HEK293 (cell line): ENCODE results near the gene KIF14.

ENCODE experiments used
- BCL11A ChIP-seq: fragments of 450-650 bp; formaldehyde crosslinking; IDR thresholded peaks from 2 replicates; pipeline ENCODE4 v1.5.1; 2016; ENCODE audit warnings: low read depth, missing biosample characterization, missing genetic modification characterization
- GLIS2 ChIP-seq: fragments of 450-650 bp; formaldehyde crosslinking; IDR thresholded peaks from 2 replicates; pipeline ENCODE4 v1.5.1; 2016; ENCODE audit warnings: missing biosample characterization, missing genetic modification characterization
- HOXD13 ChIP-seq: sonication (generic); formaldehyde crosslinking; IDR thresholded peaks from 2 replicates; pipeline ENCODE4 v1.8.0; 2022; ENCODE audit warnings: missing genetic modification reagents, borderline replicate concordance
- KLF1 ChIP-seq: fragments of 450-650 bp; formaldehyde crosslinking; IDR thresholded peaks from 2 replicates; pipeline ENCODE4 v1.5.1; 2016; ENCODE audit warnings: missing biosample characterization, missing genetic modification characterization
- MZF1 ChIP-seq: fragments of 450-650 bp; formaldehyde crosslinking; IDR thresholded peaks from 2 replicates; pipeline ENCODE4 v1.5.1; 2017; ENCODE audit warnings: missing biosample characterization, missing genetic modification characterization, borderline replicate concordance
- PRDM1 ChIP-seq: fragments of 450-650 bp; formaldehyde crosslinking; IDR thresholded peaks from 2 replicates; pipeline ENCODE4; 2016; ENCODE audit warnings: missing biosample characterization, missing genetic modification characterization
- REPIN1 ChIP-seq: fragments of 450-650 bp; formaldehyde crosslinking; IDR thresholded peaks from 2 replicates; pipeline ENCODE4 v1.5.1; 2017; ENCODE audit warnings: missing biosample characterization, missing genetic modification characterization, low read depth
- SP3 ChIP-seq: fragments of 450-650 bp; formaldehyde crosslinking; IDR thresholded peaks from 2 replicates; pipeline ENCODE4 v1.5.1; 2016; ENCODE audit warnings: missing biosample characterization, missing genetic modification characterization
- TRIM28 ChIP-seq: IDR thresholded peaks from 2 replicates; pipeline ENCODE4 v1.6.1; 2011; ENCODE audit warnings: low read length, control low read depth, borderline replicate concordance
- YY1 ChIP-seq: fragments of 450-650 bp; formaldehyde crosslinking; IDR thresholded peaks from 2 replicates; pipeline ENCODE4 v1.5.1; 2018; ENCODE audit warnings: missing biosample characterization, missing genetic modification characterization
- YY2 ChIP-seq: fragments of 450-650 bp; formaldehyde crosslinking; IDR thresholded peaks from 2 replicates; pipeline ENCODE4 v1.5.1; 2016; ENCODE audit warnings: missing biosample characterization, missing genetic modification characterization
- ZBTB21 ChIP-seq: fragments of 450-650 bp; formaldehyde crosslinking; IDR thresholded peaks from 2 replicates; pipeline ENCODE4 v1.5.1; 2017; ENCODE audit warnings: missing biosample characterization, missing genetic modification characterization
- ZIC2 ChIP-seq: fragments of 450-650 bp; formaldehyde crosslinking; IDR thresholded peaks from 2 replicates; pipeline ENCODE4 v1.5.1; 2016; ENCODE audit warnings: missing biosample characterization, missing genetic modification characterization
- ZNF16 ChIP-seq: fragments of 450-650 bp; formaldehyde crosslinking; IDR thresholded peaks from 2 replicates; pipeline ENCODE4 v1.5.1; 2016; ENCODE audit warnings: low read depth, missing biosample characterization, missing genetic modification characterization
- ZNF2 ChIP-seq: fragments of 450-650 bp; formaldehyde crosslinking; IDR thresholded peaks from 2 replicates; pipeline ENCODE4 v1.5.1; 2016; ENCODE audit warnings: missing biosample characterization, missing genetic modification characterization
- ZNF202 ChIP-seq: fragments of 450-650 bp; formaldehyde crosslinking; IDR thresholded peaks from 2 replicates; pipeline ENCODE4 v1.5.1; 2016; ENCODE audit warnings: missing biosample characterization, missing genetic modification characterization, borderline replicate concordance
- ZNF211 ChIP-seq: fragments of 450-650 bp; formaldehyde crosslinking; IDR thresholded peaks from 2 replicates; pipeline ENCODE4 v1.5.1; 2016; ENCODE audit warnings: low read depth, missing biosample characterization, missing genetic modification characterization
- ZNF24 ChIP-seq: fragments of 450-650 bp; formaldehyde crosslinking; IDR thresholded peaks from 2 replicates; pipeline ENCODE4 v1.5.1; 2016; ENCODE audit warnings: missing biosample characterization, missing genetic modification characterization
- ZNF311 ChIP-seq: fragments of 450-650 bp; formaldehyde crosslinking; IDR thresholded peaks from 2 replicates; pipeline ENCODE4 v1.5.1; 2017; ENCODE audit warnings: missing biosample characterization, missing genetic modification characterization, borderline replicate concordance
- ZNF324 ChIP-seq: fragments of 450-650 bp; formaldehyde crosslinking; IDR thresholded peaks from 2 replicates; pipeline ENCODE4 v1.5.1; 2016; ENCODE audit warnings: missing biosample characterization, missing genetic modification characterization
- ZNF341 ChIP-seq: fragments of 450-650 bp; formaldehyde crosslinking; IDR thresholded peaks from 2 replicates; pipeline ENCODE4; 2016; ENCODE audit warnings: low read depth, missing biosample characterization, missing genetic modification characterization
- ZNF354C ChIP-seq: fragments of 450-650 bp; formaldehyde crosslinking; IDR thresholded peaks from 2 replicates; pipeline ENCODE4 v1.5.1; 2016; ENCODE audit warnings: missing biosample characterization, missing genetic modification characterization, low read depth, borderline replicate concordance
- ZNF423 ChIP-seq: fragments of 450-650 bp; formaldehyde crosslinking; IDR thresholded peaks from 2 replicates; pipeline ENCODE4 v1.5.1; 2016; ENCODE audit warnings: missing biosample characterization, missing genetic modification characterization
- ZNF501 ChIP-seq: fragments of 450-650 bp; formaldehyde crosslinking; IDR thresholded peaks from 2 replicates; pipeline ENCODE4 v1.5.1; 2016; ENCODE audit warnings: missing biosample characterization, missing genetic modification characterization
- ZNF521 ChIP-seq: fragments of 450-650 bp; formaldehyde crosslinking; IDR thresholded peaks from 2 replicates; pipeline ENCODE4 v1.5.1; 2017; ENCODE audit warnings: missing biosample characterization, mild to moderate bottlenecking, missing genetic modification characterization
- ZNF792 ChIP-seq: fragments of 450-650 bp; formaldehyde crosslinking; IDR thresholded peaks from 2 replicates; pipeline ENCODE4 v1.5.1; 2016; ENCODE audit warnings: missing biosample characterization, missing genetic modification characterization
- TF ChIP-seq, protein P1 (sequence below): fragments of 450-650 bp; formaldehyde crosslinking; IDR thresholded peaks from 2 replicates; pipeline ENCODE4 v1.5.1; 2016; ENCODE audit warnings: missing biosample characterization, missing genetic modification characterization
- TF ChIP-seq, protein P2 (sequence below): fragments of 450-650 bp; formaldehyde crosslinking; IDR thresholded peaks from 2 replicates; pipeline ENCODE4 v1.5.1; 2016; ENCODE audit warnings: missing biosample characterization, missing genetic modification characterization
- TF ChIP-seq, protein P3 (sequence below): fragments of 450-650 bp; formaldehyde crosslinking; conservative IDR thresholded peaks from 2 replicates; pipeline ENCODE4 v1.5.1; 2016; ENCODE audit warnings: low read depth, missing biosample characterization, missing genetic modification characterization
- TF ChIP-seq, protein P4 (sequence below): fragments of 450-650 bp; formaldehyde crosslinking; IDR thresholded peaks from 2 replicates; pipeline ENCODE4 v1.5.1; 2016; ENCODE audit warnings: missing biosample characterization, missing genetic modification characterization

KIF14 gene

DNA sequence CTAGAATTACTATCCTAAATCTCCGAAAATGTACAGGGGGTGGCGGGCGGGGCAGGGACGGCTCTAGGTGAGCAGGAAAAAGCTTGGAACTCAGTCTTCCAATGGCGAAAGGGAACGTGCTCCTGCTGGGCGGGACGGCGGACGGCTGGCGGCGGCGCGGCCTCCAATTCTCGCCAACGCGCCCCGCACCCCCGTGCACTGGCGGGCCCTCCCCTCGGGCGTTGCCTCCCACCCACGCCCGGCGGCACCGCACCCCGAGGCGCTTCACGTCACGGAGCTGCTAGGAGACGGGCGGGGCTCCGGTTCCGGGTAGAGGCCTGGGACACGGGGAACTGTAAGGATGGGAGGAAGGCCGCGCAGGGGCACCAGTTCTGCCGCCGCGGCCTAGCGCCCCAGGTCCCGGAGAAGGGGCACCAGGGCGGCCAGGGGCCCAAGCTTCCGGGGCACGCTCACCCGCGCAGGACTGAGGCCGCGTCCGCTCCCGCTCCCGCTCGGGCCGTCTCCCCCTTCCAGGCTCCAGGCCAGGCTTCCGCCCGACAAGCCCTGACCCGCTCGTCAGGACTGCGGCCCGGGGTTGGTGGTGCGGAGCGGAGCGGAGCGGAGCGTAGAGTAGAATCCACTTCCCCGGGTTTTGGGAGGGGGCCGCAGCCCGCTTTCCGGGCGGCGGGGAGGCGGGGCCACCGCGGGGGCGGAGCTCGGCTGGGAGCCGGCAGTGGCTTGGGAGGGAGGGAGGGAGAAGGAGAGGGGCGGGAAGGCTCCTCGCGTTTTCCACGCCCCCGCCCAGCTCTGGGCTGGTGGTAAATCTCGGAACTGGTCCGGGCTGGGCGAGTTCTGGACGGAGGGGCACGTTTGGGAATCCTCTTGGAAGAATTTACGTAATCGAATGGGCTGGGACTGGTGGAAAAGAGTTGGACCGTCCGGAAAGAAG, 49.0 kb upstream of the KIF14 start, which contains the start of gene DDX59 (continued):
- TF ChIP-seq ZNF311 (tag by site-specific recombination) (no peak), ZBTB21 (peak; percentile 35; the same call in 1 of the 2 replicates), ZNF2 (tag by site-specific recombination) (peak; percentile 94), ZIC2 (peak; percentile 50), ZNF521 (tag by site-specific recombination) (no peak), ZNF24 (tag by site-specific recombination) (0 out of 2 replicates have a peak, but pooled peaks have one; percentile 41), ZNF202 (tag by site-specific recombination) (no peak), ZNF16 (no peak), ZNF501 (peak; percentile 97), HOXD13 (peak; percentile 43; the same call in 1 of the 2 replicates), ZNF354C (tag by site-specific recombination) (no peak), GLIS2 (tag by site-specific recombination) (peak; percentile 98), ZNF423 (tag by site-specific recombination) (peak; percentile 98), ZNF211 (tag by site-specific recombination) (no peak), PRDM1 (tag by site-specific recombination) (peak; percentile 56; the same call in 1 of the 2 replicates), SP3 (tag by site-specific recombination) (peak; percentile 93), TRIM28 (no peak), ZNF341 (tag by site-specific recombination) (peak; percentile 51), ZNF792 (tag by site-specific recombination) (peak; percentile 73; the same call in 1 of the 2 replicates), MZF1 (peak; percentile 80), ZNF324 (tag by site-specific recombination) (peak; percentile 92), BCL11A (tag by site-specific recombination) (peak; percentile 27; the same call in 1 of the 2 replicates), YY1 (tag by site-specific recombination) (peak; percentile 53), REPIN1 (tag by site-specific recombination) (peak; percentile 67; the same call in 1 of the 2 replicates), YY2 (tag by site-specific recombination) (peak; percentile 21; the same call in 1 of the 2 replicates), KLF1 (peak; percentile 93)
- TF ChIP-seq, protein P1, sequence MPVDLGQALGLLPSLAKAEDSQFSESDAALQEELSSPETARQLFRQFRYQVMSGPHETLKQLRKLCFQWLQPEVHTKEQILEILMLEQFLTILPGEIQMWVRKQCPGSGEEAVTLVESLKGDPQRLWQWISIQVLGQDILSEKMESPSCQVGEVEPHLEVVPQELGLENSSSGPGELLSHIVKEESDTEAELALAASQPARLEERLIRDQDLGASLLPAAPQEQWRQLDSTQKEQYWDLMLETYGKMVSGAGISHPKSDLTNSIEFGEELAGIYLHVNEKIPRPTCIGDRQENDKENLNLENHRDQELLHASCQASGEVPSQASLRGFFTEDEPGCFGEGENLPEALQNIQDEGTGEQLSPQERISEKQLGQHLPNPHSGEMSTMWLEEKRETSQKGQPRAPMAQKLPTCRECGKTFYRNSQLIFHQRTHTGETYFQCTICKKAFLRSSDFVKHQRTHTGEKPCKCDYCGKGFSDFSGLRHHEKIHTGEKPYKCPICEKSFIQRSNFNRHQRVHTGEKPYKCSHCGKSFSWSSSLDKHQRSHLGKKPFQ (tag by site-specific recombination), result peak; percentile 65; the same call in 1 of the 2 replicates
- TF ChIP-seq, protein P2, sequence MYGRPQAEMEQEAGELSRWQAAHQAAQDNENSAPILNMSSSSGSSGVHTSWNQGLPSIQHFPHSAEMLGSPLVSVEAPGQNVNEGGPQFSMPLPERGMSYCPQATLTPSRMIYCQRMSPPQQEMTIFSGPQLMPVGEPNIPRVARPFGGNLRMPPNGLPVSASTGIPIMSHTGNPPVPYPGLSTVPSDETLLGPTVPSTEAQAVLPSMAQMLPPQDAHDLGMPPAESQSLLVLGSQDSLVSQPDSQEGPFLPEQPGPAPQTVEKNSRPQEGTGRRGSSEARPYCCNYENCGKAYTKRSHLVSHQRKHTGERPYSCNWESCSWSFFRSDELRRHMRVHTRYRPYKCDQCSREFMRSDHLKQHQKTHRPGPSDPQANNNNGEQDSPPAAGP (tag by site-specific recombination), result peak; percentile 88
- TF ChIP-seq, protein P3, sequence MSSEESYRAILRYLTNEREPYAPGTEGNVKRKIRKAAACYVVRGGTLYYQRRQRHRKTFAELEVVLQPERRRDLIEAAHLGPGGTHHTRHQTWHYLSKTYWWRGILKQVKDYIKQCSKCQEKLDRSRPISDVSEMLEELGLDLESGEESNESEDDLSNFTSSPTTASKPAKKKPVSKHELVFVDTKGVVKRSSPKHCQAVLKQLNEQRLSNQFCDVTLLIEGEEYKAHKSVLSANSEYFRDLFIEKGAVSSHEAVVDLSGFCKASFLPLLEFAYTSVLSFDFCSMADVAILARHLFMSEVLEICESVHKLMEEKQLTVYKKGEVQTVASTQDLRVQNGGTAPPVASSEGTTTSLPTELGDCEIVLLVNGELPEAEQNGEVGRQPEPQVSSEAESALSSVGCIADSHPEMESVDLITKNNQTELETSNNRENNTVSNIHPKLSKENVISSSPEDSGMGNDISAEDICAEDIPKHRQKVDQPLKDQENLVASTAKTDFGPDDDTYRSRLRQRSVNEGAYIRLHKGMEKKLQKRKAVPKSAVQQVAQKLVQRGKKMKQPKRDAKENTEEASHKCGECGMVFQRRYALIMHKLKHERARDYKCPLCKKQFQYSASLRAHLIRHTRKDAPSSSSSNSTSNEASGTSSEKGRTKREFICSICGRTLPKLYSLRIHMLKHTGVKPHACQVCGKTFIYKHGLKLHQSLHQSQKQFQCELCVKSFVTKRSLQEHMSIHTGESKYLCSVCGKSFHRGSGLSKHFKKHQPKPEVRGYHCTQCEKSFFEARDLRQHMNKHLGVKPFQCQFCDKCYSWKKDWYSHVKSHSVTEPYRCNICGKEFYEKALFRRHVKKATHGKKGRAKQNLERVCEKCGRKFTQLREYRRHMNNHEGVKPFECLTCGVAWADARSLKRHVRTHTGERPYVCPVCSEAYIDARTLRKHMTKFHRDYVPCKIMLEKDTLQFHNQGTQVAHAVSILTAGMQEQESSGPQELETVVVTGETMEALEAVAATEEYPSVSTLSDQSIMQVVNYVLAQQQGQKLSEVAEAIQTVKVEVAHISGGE (tag by site-specific recombination), result peak; percentile 93
- TF ChIP-seq, protein P4, sequence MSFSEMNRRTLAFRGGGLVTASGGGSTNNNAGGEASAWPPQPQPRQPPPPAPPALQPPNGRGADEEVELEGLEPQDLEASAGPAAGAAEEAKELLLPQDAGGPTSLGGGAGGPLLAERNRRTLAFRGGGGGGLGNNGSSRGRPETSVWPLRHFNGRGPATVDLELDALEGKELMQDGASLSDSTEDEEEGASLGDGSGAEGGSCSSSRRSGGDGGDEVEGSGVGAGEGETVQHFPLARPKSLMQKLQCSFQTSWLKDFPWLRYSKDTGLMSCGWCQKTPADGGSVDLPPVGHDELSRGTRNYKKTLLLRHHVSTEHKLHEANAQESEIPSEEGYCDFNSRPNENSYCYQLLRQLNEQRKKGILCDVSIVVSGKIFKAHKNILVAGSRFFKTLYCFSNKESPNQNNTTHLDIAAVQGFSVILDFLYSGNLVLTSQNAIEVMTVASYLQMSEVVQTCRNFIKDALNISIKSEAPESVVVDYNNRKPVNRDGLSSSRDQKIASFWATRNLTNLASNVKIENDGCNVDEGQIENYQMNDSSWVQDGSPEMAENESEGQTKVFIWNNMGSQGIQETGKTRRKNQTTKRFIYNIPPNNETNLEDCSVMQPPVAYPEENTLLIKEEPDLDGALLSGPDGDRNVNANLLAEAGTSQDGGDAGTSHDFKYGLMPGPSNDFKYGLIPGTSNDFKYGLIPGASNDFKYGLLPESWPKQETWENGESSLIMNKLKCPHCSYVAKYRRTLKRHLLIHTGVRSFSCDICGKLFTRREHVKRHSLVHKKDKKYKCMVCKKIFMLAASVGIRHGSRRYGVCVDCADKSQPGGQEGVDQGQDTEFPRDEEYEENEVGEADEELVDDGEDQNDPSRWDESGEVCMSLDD (tag by site-specific recombination), result peak; percentile 98
